AG20443 (cell line): ENCODE results near the gene AHCY.
"Not testable (repeated sequence)": the region's sequence is repeated elsewhere in the genome, so short reads cannot be mapped to it uniquely, and the experiment has no call there.

Experiments used
- DNase-seq: peaks from one replicate; pipeline ENCODE4 v3.0.0; 2012; ENCODE audit warnings: low spot score, mixed read lengths

The AHCY gene

DNA sequence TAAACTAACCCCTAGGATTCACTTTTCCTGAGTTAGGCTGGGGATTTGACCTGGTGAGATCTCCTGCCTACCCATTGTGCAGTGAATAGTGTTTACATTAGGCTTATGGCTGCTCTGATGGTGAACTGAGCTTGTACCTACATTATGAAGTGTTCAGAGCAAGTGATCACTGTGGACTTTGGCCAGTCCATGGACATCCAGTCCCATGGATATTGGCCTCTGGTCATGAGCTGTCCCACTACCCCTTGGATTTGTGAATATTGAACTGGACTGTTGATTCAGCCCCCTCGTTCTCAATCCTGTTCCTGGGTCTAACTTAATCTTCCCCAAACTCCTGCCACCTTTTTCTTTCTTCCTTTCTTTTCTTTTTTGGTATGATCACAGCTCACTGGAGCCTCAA is 48.2 kb downstream of the AHCY start:
- DNase-seq, result no peak

DNA sequence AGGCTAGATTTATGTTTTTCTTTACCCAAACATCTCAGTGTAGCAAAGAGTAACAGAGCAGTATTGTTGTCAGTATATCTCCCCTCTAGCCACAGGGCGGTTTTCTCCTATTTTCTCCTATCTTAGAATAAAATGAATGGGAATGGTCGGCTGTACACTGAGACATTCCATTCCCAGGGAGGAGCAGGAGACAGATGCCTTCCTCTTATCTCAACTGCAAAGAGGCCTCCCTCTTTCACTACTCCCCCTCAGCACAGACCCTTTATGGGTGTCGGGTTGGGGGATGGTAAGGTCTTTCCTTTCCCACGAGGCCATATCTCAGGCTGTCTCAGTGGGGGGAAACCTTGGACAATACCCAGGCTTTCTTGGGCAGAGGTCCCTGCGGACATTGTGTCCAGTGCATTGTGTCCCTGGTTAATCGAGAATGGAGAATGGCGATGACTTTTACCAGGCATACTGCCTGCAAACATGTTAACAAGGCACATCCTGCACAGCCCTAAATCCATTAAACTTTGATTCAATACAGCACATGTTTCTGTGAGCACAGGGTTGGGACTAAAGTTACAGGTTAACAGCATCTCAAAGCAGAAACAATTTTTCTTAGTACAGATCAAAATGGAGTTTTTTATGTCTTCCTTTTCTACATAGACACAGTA is 50.6 kb downstream of the AHCY start:
- DNase-seq, result not testable (repeated sequence)

DNA sequence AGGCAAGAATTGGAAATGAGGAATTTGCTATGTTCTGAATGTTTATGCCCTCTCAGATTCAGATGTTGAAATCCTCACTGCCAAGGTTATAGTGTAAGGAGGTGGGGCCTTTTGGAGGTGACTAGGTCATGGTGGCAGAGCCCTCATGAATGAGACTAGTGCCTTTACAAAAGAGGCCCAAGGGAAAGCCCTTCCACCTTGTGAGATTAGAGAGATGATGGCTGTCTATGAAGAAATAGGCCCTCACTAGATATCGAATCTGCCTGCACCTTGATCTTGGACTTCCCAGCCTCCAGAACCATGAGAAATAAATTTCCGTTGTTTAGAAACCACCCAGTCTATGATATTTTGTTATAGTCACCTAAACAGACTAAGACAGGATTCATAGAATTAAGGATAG is 51.5 kb downstream of the AHCY start:
- no peak for DNase-seq

DNA sequence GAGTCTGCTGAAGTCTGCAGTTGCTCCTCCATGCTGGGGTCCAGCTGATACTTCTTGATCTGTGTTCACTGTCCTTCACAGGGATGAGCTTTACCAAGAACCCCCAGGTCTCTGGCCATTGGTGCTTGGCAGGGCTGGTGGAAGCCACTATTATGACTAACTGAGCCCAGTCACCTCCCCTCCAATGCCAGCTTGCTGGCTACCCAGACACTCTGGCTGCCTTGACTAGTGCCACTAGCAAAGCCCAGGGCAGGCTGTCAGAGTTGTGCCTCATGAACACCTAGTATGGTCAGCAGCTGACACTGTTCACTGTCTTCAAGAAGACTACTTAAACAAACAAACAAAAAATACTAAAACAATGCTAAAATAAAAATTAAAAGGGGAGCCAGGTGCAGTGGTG is 53.1 kb downstream of the AHCY start:
- DNase-seq, result no peak

DNA sequence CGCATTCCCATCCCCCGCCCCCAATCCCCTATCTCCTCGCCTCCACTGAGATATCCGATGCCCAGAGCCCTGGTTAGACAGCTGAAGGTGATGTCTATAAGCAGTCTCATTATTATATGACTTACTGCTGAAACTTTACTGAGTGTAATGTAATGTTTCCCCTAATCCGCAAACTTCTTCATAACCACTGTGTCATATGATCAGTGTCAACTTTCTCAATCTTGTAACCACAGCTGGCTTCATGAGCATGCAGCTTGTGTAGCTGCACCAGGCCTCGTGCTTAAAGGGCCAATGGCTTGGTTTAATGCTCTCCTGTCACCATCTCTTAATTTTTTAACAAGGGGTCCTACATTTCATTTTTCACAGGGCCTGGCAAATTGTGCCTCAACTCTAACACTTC is 53.9 kb downstream of the AHCY start:
- peak; percentile 49 for DNase-seq

DNA sequence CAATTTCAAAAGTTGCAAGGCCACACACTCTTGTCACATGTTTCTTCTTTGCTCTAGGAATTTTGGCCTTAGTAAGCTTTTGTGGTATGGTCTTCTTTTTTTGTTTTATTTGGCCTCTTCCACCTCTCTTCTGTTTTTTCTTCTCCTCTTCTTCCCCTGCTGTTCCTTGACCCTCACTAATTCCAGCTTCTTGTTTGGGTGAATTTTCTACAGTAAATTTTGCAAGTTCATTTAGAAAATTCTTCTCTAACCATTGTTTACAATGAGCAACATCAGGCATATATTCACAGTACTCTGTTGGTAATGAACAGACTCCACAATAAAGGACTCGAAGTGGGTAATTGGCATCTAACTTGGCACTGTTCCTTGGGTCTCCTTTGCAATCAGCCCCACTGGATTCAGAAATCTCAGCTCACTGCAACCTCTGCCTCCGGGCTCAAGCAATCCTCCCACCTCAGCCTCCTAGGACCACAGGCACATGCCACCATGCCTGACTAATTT is 57.0 kb downstream of the AHCY start:
- DNase-seq, result no peak

DNA sequence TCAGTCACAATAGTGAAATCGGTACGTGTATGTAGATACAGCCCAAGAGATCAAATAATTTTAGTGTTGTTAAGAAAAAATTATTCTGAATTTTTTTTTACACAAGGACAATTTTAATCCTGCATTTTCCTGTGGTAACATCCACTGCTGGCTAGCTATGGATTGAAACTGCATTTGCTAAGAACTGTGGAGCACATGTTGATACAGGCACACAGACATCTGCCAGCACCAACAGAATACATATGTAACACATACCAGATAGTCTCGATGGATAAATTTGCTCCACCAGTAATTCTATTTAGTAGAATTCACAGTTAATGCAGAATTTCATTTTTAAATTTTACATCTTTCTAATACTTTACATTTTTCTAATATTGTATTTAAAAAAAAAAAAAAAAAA is 59.8 kb downstream of the AHCY start:
- no peak for DNase-seq

DNA sequence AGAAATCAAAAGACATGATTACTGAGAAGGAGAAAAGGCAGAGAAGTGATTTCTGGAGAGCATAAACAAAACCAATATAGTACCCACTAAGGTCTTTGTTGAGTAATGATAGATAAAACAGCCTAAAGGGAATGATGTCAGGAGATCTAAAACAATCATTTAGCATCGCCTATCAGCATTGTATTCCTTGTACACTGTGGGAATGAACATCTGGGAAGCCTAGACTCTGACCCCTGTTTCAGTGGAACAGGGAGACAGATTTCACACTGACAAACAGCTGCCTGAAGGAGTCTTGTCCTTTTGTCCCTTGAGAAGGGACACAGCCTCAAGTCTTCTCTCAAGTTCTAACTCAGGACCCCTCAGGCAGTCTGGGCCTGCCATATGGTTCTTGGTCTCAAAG is 60.3 kb downstream of the AHCY start:
- DNase-seq, result no peak

DNA sequence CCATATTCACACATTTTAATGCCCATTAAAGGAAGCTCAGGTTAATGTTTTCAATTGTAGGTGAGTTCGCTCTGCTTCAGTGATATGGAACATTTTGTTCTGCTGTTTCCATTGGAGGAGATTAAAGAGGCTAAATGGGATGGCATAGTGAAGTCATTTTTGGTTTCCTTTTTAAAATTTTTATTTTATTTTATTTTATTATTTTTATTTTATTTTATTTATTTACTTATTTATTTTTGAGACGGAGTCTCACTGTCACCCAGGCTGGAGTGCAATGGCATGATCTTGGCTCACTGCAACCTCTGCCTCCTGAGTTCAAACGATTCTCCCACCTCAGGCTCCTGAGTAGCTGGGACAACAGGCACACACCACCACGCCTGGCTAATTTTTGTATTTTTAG is 61.1 kb downstream of the AHCY start:
- not testable (repeated sequence) for DNase-seq

DNA sequence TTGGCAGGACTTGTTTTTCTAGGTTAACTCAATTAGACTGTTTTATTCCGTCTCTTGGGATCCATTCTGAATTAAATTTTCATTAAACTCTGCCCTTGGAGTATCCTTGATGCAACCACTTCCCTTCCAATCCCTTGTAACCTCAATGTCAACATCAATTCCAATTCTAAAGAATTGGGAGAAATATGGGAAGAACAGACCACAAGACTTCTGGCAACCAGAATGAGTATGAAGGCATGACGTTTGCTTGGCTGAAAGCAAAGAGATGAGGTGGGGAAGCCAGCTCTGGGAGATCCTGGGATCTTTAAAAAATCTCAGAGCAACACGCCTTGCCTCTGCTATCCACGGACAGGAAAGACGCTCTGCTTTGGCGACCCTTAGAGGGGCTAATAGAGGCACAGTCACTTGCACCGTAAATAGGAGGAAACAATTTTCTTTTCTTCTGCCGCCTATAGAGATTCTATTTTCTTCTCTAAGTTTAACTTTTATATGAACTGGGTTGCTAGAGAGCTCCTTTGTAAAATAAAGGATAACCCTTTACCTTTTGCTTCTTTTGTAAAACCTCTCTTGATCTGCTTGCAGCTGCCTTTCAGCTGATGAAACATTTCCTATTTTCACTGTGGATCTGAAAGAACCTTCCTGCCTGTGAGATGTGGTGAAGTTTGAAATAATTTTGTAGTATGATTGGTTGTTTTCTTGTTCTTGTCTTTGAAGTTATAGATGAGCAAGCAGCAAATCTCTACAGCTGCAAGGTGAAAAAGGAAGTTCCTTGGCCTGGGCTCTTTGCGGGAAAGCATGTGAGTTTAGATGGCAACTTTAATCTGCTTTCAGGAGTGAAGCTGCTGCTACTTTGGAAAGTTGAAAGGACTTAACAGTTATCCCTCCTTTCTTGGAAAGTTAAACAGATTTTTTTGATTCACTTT is 62.2 kb downstream of the AHCY start, which contains the start of gene ASIP:
ASIP (plus strand) TSS at position 731 of the 923 bp plus-strand sequence. CDS start 18,952 bp downstream, outside the sequence.
- DNase-seq, result no peak

DNA sequence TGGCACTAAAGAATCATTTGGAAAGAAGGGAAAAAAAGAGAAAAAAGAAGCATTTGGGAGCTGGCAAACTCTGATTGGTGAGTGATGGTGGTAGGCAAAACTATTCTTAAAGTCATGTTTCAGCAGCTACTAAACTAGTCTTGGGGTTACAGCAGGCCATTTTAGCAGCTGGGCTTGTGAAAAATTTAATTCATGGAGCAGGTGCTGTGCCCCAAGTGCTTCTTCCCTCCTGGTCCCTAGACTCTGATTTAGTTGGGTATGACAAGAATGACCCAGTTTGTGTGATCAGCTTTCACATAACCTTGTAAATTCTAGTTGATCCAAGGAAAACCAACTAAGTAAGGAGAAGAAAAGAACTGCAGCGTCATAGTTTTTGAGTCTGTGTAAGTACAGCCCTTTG is 63.0 kb downstream of the AHCY start:
- no peak for DNase-seq

DNA sequence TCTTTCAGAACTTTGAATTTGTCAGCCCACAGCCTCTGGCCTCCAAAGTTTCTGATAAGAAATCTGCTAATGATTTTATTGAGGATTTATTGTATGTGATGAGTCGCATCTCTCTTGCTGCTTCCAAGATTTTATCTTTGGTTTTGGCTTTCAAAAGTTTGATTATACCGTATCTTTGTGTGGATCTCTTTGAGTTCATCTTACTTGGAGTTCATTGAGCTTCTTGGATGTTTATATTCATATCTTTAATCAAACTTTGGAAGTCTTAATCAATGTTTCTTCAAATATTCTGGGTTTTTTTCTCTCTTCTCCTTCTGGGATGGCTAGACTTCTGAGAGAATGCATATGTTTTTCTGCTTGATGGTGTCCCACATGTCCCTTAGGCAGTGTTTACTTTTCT is 65.2 kb downstream of the AHCY start:
- DNase-seq, result no peak

DNA sequence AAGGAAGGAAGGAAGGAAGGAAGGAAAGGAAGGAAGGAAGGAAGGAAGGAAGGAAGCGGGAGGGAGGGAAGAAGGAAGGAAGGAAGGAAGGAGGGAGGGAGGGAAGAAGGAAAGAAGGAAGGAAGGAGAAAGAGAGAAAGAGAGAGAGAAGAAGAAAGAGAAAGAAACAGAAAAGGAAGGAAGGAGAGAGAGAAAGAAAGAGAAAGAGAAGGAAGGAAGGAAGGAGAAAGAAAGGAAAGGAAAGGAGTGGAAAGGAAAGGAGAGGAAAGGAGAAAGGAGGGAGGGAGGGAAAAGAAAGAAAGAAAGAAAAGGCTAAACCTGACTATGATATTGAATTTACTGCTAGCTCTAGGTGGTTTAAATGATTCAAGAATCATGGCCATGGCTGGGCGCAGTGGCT is 67.3 kb downstream of the AHCY start:
- DNase-seq, result no peak

DNA sequence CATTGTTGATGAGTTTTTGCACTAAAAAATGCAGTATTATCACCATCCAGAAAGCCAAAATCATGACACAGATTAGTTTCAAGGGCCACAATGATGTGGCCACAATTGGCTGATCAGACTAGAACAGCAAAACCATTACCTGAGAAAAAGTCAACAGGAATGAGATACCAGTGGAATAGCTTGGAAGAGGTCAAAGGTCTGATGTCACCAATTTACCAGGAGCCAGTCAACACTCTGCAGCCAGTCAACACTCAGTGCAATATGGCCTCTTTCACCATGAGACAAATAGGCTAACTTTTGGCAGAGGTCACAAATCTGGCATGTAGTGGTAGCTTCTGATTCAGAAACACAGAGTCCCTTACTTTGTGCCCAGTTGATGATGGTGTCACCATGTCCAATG is 69.5 kb downstream of the AHCY start:
- no peak for DNase-seq

DNA sequence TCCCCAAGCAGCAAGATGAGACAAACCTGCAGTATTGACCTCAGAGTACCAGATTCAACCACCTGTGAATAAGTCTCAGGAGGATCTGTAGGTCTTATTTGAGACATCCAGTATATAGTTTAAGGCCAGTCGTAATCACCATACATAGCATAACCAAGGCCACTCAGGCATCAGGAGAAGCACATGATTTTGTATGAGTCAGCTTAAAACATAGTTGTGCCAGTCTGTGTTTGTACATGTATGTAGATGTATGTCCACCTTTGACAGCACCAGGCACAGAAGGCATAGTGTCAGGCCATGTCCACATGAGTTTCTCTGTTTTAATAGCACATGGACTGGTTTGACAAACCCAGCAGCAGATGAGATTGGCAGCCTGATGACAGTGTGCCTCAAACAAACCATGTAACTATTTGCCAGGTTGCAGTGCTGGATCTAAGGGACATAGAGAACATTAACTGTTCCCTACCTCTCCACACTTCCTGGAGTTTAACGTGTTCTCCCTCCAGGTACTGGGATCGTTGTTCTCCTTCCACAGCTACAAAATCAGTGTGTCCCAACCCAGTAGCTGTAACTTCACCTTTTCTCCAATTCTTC is 70.6 kb downstream of the AHCY start:
- no peak for DNase-seq

DNA sequence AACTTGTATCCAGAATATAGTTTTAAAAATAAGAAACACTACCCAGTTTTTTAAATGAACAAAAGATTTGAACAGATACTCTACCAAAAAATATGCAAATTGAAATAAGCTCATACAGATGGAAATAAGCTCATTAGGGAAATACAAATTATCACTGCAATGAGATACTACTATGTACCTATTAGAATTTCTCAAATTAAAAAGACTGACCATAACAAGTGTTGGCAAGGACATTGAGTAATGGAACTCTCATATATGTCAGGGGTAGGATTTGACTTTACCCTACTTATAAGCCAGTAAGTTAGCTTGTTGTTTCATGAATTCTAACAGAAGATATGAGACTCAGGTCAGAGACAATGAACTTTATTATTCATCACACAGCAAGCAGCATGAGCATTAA is 71.5 kb downstream of the AHCY start:
- DNase-seq, result no peak
